ENCODE data around the gene SIX1.
A peak's percentile ranks its signal among the peaks of the same experiment; 100 is the strongest.

GRCh38 chr14:60647081-60647836, 2.0 kb downstream of the SIX1 start:
- no peak for TF ChIP-seq CTCF (IDR thresholded peaks at IDR 0.05; ENCODE audit: insufficient read depth, low read depth, low read length)
- TF ChIP-seq EZH2 (IDR thresholded peaks at IDR 0.05; ENCODE audit: insufficient read depth, low read length) = peak; percentile 78

All from astrocyte (in vitro differentiated cells and primary cell).